ENCODE data around the gene SSBP4.

DNA sequence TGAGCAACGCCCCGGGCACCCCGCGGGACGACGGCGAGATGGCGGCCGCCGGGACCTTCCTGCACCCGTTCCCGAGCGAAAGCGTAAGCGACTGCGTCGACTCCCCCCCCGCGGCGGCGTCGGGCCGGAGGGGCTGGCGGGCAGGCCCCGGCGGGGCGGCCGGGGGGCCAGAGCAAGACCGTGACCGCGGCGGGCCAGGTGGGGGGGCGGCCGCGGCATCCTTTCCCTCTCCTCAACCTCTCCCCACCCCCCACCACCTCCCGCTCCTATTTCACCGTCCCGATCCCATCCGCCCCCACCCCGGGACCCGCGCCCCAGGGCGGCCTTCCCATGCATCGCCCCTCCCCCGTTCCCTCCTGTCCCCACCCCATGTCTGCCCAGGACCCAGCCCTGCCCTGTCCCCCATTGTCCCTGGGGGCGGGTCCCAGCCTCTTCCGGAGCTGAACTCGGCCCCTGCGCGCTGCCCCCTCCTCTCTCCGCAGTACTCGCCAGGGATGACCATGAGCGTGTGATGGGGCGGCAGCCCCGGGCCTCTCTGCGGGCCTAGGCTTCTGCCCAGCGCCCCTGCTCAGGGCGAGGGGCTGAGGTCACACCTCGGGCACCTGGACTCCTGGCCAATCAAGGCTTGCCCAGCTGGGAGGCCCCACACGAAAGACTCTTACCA is 14.7 kb downstream of the SSBP4 start:
- TF ChIP-seq, protein P1, sequence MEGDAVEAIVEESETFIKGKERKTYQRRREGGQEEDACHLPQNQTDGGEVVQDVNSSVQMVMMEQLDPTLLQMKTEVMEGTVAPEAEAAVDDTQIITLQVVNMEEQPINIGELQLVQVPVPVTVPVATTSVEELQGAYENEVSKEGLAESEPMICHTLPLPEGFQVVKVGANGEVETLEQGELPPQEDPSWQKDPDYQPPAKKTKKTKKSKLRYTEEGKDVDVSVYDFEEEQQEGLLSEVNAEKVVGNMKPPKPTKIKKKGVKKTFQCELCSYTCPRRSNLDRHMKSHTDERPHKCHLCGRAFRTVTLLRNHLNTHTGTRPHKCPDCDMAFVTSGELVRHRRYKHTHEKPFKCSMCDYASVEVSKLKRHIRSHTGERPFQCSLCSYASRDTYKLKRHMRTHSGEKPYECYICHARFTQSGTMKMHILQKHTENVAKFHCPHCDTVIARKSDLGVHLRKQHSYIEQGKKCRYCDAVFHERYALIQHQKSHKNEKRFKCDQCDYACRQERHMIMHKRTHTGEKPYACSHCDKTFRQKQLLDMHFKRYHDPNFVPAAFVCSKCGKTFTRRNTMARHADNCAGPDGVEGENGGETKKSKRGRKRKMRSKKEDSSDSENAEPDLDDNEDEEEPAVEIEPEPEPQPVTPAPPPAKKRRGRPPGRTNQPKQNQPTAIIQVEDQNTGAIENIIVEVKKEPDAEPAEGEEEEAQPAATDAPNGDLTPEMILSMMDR (conservative IDR thresholded peaks at IDR 0.05; ENCODE audit: low read depth, low read length) = no peak
- no peak for TF ChIP-seq POLR2A (IDR thresholded peaks at IDR 0.05; ENCODE audit: low read depth, low read length)
- TF ChIP-seq, protein P2, sequence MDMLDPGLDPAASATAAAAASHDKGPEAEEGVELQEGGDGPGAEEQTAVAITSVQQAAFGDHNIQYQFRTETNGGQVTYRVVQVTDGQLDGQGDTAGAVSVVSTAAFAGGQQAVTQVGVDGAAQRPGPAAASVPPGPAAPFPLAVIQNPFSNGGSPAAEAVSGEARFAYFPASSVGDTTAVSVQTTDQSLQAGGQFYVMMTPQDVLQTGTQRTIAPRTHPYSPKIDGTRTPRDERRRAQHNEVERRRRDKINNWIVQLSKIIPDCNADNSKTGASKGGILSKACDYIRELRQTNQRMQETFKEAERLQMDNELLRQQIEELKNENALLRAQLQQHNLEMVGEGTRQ (IDR thresholded peaks at IDR 0.05; ENCODE audit: low read depth, low read length) = no peak
- TF ChIP-seq FOS (IDR thresholded peaks at IDR 0.05; ENCODE audit: low read depth, low read length) = no peak
